ENCODE data around the gene CALHM6. TPM values are rescaled to one million over a fixed set of nuclear protein-coding genes. Genes with fewer than 3 reads are reported as not detected.

CALHM6 gene
- total and polyA plus RNA-seq, 4 donors, result 2.0 to 22.4 (median 6.2) TPM

DNA sequence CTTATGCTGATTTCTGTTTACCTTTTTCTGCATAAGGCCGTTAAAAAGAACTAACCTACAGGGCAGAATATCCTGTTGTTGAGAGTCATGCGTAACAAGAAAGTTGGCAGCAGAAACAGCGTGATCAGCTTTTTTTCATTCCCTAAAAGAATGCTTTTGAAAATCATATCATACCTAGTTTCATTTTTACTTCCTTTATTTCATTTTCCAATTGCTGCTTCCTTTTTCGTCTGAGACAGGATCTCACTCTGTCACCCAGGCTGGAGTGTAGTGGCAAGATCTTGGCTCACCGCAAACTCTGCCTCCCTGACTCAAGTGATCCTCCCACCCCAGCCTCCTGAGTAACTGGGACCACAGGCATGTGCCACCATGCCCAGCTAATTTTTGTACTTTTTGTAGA, 4.1 kb downstream of the CALHM6 start:
- TF ChIP-seq, protein P1, sequence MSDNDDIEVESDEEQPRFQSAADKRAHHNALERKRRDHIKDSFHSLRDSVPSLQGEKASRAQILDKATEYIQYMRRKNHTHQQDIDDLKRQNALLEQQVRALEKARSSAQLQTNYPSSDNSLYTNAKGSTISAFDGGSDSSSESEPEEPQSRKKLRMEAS (IDR thresholded peaks at IDR 0.05), result no peak
- TF ChIP-seq JUND (IDR thresholded peaks at IDR 0.05) (no peak), GABPA (IDR thresholded peaks at IDR 0.05 in 1 of 2, conservative IDR thresholded peaks at IDR 0.05 in 1 of 2) (no peak), EGR1 (IDR thresholded peaks at IDR 0.05; ENCODE audit: low read depth in 2 of 2) (no peak), FOXA1 (IDR thresholded peaks at IDR 0.05) (no peak), RXRA (IDR thresholded peaks at IDR 0.05) (no peak), TAF1 (conservative IDR thresholded peaks at IDR 0.05) (no peak), NR2F2 (IDR thresholded peaks at IDR 0.05) (no peak), HNF4A (conservative IDR thresholded peaks at IDR 0.05) (no peak), FOXA2 (IDR thresholded peaks at IDR 0.05) (no peak)
- TF ChIP-seq, protein P2, sequence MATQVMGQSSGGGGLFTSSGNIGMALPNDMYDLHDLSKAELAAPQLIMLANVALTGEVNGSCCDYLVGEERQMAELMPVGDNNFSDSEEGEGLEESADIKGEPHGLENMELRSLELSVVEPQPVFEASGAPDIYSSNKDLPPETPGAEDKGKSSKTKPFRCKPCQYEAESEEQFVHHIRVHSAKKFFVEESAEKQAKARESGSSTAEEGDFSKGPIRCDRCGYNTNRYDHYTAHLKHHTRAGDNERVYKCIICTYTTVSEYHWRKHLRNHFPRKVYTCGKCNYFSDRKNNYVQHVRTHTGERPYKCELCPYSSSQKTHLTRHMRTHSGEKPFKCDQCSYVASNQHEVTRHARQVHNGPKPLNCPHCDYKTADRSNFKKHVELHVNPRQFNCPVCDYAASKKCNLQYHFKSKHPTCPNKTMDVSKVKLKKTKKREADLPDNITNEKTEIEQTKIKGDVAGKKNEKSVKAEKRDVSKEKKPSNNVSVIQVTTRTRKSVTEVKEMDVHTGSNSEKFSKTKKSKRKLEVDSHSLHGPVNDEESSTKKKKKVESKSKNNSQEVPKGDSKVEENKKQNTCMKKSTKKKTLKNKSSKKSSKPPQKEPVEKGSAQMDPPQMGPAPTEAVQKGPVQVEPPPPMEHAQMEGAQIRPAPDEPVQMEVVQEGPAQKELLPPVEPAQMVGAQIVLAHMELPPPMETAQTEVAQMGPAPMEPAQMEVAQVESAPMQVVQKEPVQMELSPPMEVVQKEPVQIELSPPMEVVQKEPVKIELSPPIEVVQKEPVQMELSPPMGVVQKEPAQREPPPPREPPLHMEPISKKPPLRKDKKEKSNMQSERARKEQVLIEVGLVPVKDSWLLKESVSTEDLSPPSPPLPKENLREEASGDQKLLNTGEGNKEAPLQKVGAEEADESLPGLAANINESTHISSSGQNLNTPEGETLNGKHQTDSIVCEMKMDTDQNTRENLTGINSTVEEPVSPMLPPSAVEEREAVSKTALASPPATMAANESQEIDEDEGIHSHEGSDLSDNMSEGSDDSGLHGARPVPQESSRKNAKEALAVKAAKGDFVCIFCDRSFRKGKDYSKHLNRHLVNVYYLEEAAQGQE (IDR thresholded peaks at IDR 0.05), result no peak
- TF ChIP-seq, protein P3, sequence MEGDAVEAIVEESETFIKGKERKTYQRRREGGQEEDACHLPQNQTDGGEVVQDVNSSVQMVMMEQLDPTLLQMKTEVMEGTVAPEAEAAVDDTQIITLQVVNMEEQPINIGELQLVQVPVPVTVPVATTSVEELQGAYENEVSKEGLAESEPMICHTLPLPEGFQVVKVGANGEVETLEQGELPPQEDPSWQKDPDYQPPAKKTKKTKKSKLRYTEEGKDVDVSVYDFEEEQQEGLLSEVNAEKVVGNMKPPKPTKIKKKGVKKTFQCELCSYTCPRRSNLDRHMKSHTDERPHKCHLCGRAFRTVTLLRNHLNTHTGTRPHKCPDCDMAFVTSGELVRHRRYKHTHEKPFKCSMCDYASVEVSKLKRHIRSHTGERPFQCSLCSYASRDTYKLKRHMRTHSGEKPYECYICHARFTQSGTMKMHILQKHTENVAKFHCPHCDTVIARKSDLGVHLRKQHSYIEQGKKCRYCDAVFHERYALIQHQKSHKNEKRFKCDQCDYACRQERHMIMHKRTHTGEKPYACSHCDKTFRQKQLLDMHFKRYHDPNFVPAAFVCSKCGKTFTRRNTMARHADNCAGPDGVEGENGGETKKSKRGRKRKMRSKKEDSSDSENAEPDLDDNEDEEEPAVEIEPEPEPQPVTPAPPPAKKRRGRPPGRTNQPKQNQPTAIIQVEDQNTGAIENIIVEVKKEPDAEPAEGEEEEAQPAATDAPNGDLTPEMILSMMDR (IDR thresholded peaks at IDR 0.05; ENCODE audit: low read depth, low read length, missing input control), result no peak
- TF ChIP-seq, protein P4, sequence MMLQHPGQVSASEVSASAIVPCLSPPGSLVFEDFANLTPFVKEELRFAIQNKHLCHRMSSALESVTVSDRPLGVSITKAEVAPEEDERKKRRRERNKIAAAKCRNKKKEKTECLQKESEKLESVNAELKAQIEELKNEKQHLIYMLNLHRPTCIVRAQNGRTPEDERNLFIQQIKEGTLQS (IDR thresholded peaks at IDR 0.05), result no peak
- 69% methylated on average over 5 of the region's 5 CpGs for WGBS
- Histone ChIP-seq H3K4me1 (ENCODE audit: control insufficient read depth in 4 of 4, insufficient read depth in 4 of 4, low read length in 3 of 4) (peaks cover 4 to 11% (median 6%) of the 10 kb centered on the region in 4 donors), H3K4me3 (ENCODE audit: low read depth in 1 of 3, low read length in 3 of 3) (no peak overlapping the region), H3K27me3 (ENCODE audit: control insufficient read depth in 4 of 4, insufficient read depth in 4 of 4, low read length in 3 of 4) (peaks cover 0 to 1% (median 0%) of the 10 kb centered on the region in 4 donors), H3K9me3 (ENCODE audit: control insufficient read depth in 4 of 4, low read length in 3 of 4) (no peaks in the 10 kb centered on the region), H3K36me3 (ENCODE audit: control insufficient read depth in 4 of 4, insufficient read depth in 3 of 4, low read depth in 1 of 4, low read length in 3 of 4) (no peaks in the 10 kb centered on the region), H3K27ac (ENCODE audit: low read depth in 1 of 2, low read length in 2 of 2) (no peak overlapping the region), H3K9ac (ENCODE audit: low read depth in 1 of 2, low read length in 2 of 2) (no peak overlapping the region)
- DNase-seq (ENCODE audit: low spot score), result no peak

DNA sequence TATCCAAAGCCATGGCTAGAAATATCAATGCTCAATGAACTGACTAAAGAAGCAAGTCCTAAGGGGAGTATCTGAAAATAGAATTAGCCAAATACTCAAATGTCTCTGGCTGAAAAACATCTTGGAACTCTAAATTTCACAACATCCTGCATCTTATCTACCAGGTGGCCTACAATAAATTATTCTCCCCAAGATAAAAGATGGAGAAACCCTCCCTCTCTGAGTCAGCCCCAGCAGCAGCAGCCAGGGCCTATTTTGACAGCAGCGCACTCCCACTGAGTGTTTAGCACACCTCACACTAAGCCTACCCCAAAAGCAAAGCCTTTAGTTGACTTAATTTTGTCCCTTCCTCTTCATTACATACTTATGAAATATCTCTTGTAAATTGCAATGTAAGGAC, 5.9 kb downstream of the CALHM6 start:
- H3K27ac ChIP-seq (ENCODE audit: low read depth in 1 of 2, low read length in 2 of 2), result no peak overlapping the region
- H3K27me3 ChIP-seq (ENCODE audit: control insufficient read depth in 4 of 4, insufficient read depth in 4 of 4, low read length in 3 of 4), result peaks cover 0 to 1% (median 0%) of the 10 kb centered on the region in 4 donors
- H3K4me1 ChIP-seq (ENCODE audit: control insufficient read depth in 4 of 4, insufficient read depth in 4 of 4, low read length in 3 of 4), result peaks cover under 1 to 7% (median 3%) of the 10 kb centered on the region in 4 donors
- WGBS, result 97% methylated on average over 1 of the region's 1 CpG
- H3K9me3 ChIP-seq (ENCODE audit: control insufficient read depth in 4 of 4, low read length in 3 of 4), result no peaks in the 10 kb centered on the region
- DNase-seq (ENCODE audit: low spot score), result no peak
- H3K4me3 ChIP-seq (ENCODE audit: low read depth in 1 of 3, low read length in 3 of 3), result no peak overlapping the region
- TF ChIP-seq NR2F2 (IDR thresholded peaks at IDR 0.05), result no peak
- TF ChIP-seq, protein P4 (IDR thresholded peaks at IDR 0.05), result no peak
- TF ChIP-seq EGR1 (IDR thresholded peaks at IDR 0.05; ENCODE audit: low read depth in 2 of 2), result no peak
- no peak for TF ChIP-seq TAF1 (conservative IDR thresholded peaks at IDR 0.05)
- no peak for TF ChIP-seq HNF4G (IDR thresholded peaks at IDR 0.05)
- H3K36me3 ChIP-seq (ENCODE audit: control insufficient read depth in 4 of 4, insufficient read depth in 3 of 4, low read depth in 1 of 4, low read length in 3 of 4), result no peaks in the 10 kb centered on the region
- H3K9ac ChIP-seq (ENCODE audit: low read depth in 1 of 2, low read length in 2 of 2), result no peak overlapping the region

Data from liver (tissue), 9 donors.